Dedifferentiated amniotic fluid mesenchymal stem cell (primary cell): ENCODE data around the gene FPR2.
"Not testable (repeated sequence)": the region's sequence is repeated elsewhere in the genome, so short reads cannot be mapped to it uniquely, and the experiment has no call there.

Source experiments
- DNase-seq: peaks from one replicate; pipeline ENCODE4 v3.0.0-alpha.2; 2016; ENCODE audit errors: extremely low spot score

The FPR2 gene

DNA sequence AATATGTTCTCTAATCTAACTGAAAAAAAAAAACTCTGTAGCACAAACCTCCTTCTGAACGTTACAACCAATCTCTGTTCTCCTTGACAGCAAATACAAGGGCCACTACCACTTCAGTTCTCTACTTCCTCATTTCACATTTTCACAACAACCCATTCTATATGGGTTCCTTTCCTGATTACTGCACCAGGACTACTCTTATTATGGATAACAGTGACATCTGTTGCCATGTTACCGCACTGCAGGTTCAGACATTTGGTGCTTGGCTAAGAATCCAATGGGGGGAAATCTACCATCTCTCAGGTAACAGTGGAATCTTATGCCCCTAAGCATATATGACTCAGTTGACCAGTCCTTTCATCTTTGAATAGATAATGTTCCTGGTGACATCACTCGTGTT, 22.4 kb downstream of the FPR2 start:
- DNase-seq, result no peak

DNA sequence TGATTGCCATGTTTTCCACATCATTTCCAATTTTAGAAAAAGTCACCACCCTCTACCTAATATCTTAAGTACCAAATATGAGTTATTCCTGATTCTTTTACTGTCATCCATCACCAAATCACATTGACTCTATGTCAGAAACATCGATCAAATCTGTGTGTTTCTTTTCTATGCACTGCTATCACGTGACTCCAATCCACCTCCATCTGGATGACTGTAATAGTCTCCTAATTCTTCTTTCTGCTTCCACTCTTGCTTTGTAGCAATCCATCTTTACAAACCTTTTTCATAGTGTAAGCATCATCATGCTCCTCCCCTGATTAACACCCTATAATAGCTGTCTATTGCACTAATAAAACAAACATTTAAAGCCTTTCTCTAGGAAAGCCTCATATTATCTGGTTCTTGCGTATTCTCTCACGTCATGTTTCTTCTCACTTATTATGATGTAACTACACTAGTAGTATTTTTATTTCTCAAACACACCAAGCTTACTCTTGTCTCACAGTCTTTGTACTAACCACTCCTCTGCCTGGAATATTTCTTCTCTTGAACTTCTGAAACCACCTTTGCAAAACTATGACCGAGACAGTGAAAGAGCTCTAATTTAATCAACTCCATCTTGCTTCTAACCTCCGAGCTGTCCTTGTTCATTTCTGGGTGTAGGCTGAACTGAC, 23.3 kb downstream of the FPR2 start:
- no peak for DNase-seq

DNA sequence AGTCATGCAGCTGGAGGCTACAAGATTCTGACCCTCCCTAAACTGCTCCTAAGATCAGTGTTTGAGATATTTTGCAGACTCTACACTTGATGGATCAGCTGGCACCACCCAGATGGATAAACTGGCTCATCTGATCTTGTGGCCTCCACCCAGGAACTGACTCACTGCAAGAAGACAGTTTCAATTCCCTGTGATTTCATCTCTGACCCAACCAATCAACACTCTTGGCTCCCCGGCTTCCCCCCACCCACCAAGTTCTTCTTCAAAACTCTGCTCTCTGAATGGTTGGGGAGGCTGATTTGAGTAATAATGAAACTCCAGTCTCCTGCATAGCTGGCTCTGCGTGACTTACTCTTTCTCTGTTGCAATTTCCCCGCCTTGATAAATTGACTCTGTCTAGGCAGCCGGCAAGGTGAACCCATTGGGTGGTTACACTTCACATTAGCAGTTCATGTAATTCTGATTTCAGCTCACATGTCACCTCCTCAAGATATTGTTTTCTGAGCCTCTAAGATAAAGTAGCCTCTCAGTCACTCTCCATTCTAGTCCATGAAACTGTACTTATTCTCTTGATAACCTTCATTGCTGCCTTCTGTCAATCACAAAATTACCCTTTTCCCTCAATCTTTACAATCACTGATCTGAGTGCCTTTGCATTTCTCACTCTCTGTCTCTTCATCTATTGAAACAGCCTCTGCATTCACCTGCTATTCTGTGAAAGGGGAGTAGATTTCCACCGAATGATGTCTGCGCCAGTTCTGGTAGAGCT, 24.1 kb downstream of the FPR2 start:
- no peak for DNase-seq

DNA sequence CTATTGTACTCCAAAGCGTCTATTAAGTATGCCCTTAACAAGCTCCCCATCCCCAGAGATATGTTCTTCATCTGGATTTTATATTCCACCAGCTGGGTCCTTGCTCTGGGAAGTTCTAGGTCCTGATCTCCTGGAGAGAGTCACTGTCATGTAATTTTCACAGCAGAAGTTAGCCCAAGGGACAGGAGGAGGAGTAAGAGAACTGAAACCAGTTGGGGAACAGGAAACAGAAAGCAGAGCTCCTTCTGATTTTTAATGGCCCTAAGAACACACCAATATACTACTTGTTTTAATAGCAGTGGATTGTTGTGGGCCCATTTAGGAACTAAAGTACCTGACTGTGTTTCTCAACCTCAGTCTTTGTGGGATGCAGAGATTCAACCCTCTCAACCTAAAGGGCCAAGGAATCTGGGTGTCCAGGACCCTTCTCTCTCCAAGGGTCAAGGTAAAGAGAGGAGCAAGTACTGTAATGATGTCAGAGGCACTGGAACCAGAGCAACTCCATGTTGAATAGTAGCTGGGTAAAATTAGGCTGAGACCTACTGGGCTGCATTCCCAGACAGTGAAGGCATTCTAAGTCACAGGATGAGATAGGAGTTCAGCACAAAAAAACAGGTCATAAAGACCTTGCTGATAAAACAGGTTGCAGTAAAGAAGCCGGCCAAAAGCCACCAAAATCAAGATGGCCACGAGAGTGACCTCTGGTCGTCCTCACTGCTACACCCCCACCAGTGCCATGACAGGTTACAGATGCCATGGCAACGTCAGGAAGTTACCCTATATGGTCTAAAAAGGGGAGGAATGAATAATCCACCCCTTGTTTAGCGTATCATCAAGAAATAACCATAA, 25.9 kb downstream of the FPR2 start:
- no peak for DNase-seq

DNA sequence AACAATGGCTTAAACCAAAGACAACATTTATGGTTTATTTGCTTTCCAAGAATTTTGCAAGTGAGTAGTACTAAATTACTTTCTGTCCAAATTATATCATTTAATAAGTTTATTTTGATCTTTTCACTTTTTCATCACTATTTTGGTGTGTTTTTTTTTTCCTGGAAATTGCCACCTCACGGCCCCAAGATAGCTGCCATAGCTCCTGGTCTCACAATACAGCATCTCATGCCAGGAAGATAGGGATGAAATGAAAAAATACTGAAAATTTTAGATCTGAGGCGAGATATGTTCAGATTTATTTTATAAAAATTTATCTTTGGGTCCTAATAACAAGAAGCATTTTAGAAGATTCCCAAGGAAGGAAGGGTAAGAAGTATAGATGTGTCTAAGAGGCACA, 27.0 kb downstream of the FPR2 start:
- no peak for DNase-seq

DNA sequence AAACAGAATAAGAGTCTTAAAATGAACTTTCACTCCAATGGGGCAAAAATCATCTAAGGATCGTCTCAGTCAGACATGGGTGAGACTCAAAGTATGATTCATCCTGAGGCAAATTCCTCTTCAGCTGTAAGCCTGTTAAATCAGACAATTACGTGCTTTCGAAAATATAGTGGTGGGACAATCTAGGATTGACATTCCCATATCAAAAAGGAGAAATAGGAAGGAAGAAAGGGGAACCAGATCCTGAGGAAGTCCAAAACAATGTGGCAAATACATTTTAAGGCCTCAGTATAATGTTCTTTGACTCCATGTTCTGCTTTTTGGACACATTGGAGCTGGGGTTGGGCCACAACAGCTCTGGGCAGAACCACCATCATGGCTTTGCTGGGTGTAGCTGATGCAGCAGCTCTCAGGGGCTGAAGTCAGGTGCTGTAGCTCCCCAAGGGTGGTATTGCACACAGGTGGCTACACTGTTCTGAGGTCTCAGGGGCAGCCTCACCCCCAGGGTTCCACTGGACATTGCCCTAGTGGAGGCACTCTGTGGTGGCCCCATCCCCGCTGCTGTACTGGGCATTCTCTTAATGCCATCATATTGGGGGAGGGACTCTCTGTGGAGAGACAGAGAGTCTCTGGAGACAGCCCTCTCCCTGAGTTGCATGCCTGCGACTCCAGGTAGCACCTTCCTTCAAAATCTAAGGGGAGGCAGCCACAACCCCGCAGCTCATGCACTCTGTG, 28.2 kb downstream of the FPR2 start:
- no peak for DNase-seq

GRCh38 chr19:51792932-51793331, 32.0 kb downstream of the FPR2 start:
- DNase-seq, result no peak

- no peak for DNase-seq
Measured at GRCh38 chr19:51793994-51794393, 33.0 kb downstream of the FPR2 start.

- DNase-seq, result no peak
Measured at GRCh38 chr19:51794885-51795490, 34.0 kb downstream of the FPR2 start, which contains the start of gene FPR3. Gene FPR3, plus strand, starts transcription at chr19:51795157. Its CDS starts 28,592 bp downstream, at chr19:51823749.

DNA sequence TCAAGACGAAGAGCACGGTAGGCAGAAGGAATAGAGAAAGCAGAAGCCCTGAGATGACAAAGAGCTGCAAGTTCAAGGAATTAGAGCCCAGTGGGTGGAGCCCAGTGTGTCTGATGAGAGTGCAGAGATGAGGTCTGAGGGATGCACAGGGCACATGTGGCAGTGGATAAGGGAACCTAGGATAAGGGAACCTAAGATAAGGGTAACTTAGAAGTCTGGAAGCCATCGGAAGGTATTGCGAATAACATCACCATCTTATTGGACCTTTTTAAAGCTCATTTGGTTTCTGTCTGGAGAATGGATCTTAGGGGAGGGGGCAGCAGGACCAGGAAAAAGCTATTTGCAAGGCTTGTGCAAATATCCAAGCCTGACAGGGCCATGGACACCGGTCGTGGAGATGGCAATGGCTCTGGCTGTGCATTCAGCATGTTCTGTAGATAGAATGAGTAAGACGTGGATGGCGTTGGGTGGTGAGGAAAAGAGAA, 35.3 kb downstream of the FPR2 start:
- DNase-seq, result no peak

DNA sequence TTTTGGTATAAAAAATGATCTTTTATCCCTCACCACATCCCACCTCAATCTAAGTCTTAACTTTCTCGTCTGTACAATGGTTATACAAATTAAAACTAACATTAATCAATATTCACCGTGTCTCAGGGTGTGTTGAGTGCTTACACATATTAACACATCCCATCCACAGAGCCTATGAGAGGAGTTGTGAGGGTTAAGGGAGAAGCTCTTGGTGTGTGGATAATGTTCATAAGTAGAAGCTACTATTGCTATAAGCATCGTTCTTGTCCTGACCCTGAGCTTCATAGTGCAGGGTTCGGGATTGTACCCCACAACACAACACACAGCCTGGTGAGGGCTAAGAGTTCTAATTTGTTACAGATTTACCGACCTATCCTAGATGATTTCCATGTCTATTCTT, 36.5 kb downstream of the FPR2 start:
- no peak for DNase-seq

GRCh38 chr19:51798062-51798461, 37.1 kb downstream of the FPR2 start:
- no peak for DNase-seq

- DNase-seq, result peak; percentile 87
Measured at GRCh38 chr19:51799034-51799773, 38.2 kb downstream of the FPR2 start.

DNA sequence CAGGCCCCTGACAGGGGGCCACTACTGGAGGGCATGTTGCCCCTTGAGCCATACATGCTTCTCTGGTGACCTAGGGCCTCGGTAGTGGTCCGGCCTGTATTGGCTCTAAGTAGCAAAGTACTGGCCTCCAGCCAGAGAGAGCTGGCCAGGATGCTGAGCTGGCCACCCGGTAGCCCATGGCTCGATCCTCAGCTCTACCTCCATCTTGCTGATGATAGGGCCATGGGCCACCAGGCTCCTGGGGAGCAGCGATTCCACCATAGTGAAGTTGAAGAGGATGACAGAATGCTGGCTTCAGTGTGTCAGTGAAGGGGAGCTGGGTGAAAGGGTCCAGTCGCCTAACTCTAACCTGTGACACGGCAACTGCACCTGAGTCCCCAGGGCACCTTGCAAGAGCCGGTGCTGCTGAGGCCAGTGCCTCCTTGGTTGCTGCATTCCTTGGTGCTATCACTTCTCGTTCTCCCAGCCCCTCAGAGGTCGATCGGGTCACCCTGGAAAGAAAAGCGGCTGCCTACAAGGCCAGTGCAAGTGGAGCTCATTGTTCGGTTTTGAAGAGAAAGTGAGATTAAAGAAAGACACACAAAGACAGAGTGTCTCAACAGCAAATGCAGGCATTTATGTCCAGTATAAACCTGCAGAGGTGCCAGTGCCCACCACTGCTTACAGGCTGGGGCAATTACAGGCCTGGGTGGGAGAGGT, 38.9 kb downstream of the FPR2 start:
- DNase-seq, result no peak

GRCh38 chr19:51800473-51801244, 39.7 kb downstream of the FPR2 start:
- no peak for DNase-seq

DNA sequence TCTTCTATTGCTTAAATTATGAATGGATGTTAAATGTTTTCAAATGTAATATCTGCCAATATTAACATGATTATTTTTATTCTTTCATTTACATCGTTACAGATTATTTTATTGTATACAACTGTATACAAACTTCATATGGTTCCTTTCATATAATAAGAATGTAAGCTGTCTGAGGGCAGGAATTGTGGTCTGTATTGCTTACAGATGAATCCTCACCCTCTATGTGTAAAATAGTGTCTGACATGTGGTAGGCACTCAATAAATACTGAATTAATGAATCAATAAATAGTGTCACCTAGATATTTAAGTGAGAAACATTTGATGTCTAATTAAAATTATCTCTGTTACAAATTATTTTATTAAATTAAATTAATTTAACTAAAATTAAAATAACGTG, 41.8 kb downstream of the FPR2 start:
- no peak for DNase-seq

DNA sequence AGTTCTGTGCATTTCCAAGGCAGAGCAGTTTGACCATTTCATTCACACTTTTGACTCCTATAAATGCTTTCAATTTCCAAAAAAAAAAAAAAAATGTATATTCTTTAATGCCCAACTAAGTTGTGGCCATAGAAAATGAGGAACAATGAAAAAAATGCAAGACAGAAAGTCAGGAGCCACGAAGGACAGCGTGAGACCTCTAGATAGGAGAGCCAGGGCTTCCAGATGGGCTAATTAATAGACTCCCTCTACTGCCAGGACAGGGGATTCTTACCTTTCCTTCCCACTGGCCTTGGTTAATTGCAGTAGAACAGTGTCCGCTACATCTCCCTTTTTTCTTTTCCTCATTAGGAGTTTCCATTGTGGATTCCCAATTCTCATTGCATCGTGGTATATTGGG, 42.5 kb downstream of the FPR2 start:
- DNase-seq, result no peak

DNA sequence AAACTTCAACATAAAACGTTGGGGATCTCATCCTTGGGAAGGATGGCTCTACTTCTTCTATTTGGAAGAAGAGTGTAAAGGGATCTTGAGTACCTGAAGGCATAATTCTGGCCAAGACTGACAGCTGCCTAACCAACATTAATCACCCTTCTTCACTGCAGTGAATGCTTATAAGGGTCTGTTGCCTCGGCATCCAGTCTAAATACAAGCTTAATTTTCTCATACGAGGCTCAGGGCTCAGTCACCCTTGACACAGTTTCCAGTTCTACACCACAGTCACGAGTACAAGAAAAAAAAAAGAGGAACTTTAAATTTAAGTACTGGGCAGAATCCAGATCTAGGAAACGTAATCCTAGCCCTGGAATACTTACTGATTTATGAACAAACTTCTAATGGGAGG, 43.0 kb downstream of the FPR2 start:
- no peak for DNase-seq

DNA sequence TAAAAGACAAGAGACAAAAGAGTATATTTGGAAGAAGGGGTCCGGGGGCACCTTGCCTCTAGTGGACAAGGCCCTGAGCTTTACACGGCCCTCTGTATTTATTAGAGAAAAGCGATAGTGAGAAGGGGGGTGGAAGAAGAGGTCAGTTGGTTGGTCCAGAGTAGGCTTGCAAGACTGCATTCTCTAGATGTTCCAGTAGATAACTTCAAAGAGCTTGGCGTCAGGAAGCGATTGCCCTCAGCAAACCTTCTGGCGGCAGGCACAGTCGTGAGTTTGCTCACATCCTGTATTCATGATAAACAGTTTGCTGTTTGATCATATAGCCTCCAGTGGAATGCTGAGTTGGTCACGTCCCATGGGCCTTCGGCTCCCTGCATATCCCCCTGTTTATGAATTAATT, 43.8 kb downstream of the FPR2 start:
- DNase-seq, result not testable (repeated sequence)
